Smooth muscle cell of the pulmonary artery (primary cell): ENCODE results near the gene SERPINC1. TPM values are rescaled to one million over a fixed set of nuclear protein-coding genes. Genes with fewer than 3 reads are reported as not detected.

ENCODE experiments used
- total RNA-seq: library from RNA; depleted of rRNA; stranded (reverse); fragments of >200 nt; gene quantifications from 2 replicates; pipeline ENCODE4 v1.2.3, GENCODE V29; 2014

Gene SERPINC1
- 0.07 TPM in 1 of 2 replicates, not detected in the other for total RNA-seq

GRCh38 chr1:173917149-173917548 lies at the start of gene SERPINC1:
Gene SERPINC1 (minus strand): TSS chr1:173917327. CDS start chr1:173917259, 68 bp downstream.

GRCh38 chr1:173868266-173869020 lies 48.7 kb downstream of the SERPINC1 start, which contains the start of gene ZBTB37:
Gene ZBTB37 (plus strand): TSS chr1:173868380. CDS start chr1:173870226, 1,846 bp downstream.

GRCh38 chr1:173867753-173868265 lies 49.3 kb downstream of the SERPINC1 start, which contains the start of gene GAS5:
Gene GAS5 (minus strand): TSS chr1:173867989.

Other genes starting within 250 kb of the SERPINC1 start
- 0.07 TPM in 1 of 2 replicates, not detected in the other for gene ANKRD45, start 247.5 kb downstream of the SERPINC1 start, total RNA-seq
- gene KLHL20, start 202.3 kb downstream of the SERPINC1 start, total RNA-seq: 35.7 and 43.1 TPM in 2 replicates
- 13.9 and 15.8 TPM in 2 replicates for gene DARS2, start 92.7 kb downstream of the SERPINC1 start, total RNA-seq
- gene CENPL, start 92.4 kb downstream of the SERPINC1 start, total RNA-seq: 9.5 and 12.5 TPM in 2 replicates
- 224 and 229 TPM in 2 replicates for gene GAS5, start 49.3 kb downstream of the SERPINC1 start, total RNA-seq
- gene ZBTB37, start 48.9 kb downstream of the SERPINC1 start, total RNA-seq: 10.9 and 11.3 TPM in 2 replicates
- 23.3 and 23.8 TPM in 2 replicates for gene RC3H1, start 105.0 kb upstream of the SERPINC1 start, total RNA-seq
- 30.1 and 32.4 TPM in 2 replicates for gene RABGAP1L, start 242.2 kb upstream of the SERPINC1 start, total RNA-seq